GOT3 (cell line): ENCODE data around the gene ATP8A2.

Experiments used
- DNase-seq: peaks from one replicate; lab custom pipeline; 2025; ENCODE audit warnings: mixed read lengths; lab: John Stamatoyannopoulos, UW

ATP8A2 gene

DNA sequence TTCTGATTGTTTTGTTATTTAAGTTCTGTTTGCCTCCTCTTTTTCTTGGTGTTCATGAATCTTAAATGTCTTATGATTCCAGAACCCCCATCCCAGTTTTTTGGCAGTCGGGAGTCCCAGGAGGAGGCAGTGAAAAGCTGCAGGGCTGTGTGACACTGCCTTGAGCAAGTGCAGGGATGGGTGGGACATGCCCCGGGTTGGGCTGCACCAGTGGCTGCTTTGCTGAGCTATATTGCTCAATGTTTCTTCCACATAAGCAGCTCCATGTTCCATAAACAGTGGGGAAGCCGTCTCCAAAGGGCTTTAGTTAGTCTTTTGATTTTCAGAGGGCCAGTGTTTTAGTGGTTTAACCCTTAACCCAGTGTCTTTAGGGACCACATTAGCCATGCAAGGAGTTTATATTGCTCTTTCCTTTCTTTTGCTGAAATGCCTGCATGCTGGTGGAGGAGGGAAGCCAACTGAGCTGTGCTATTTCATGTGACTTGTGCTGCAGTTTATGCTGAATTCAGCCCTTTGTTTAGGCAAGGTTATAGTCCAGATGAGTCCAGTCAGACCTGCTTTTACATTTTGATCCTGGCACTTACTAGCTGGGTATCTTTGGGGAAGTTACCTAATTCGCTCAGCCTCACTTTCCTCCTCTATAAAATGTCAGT lies 13.1 kb downstream of the ATP8A2 start:
- no peak for DNase-seq

DNA sequence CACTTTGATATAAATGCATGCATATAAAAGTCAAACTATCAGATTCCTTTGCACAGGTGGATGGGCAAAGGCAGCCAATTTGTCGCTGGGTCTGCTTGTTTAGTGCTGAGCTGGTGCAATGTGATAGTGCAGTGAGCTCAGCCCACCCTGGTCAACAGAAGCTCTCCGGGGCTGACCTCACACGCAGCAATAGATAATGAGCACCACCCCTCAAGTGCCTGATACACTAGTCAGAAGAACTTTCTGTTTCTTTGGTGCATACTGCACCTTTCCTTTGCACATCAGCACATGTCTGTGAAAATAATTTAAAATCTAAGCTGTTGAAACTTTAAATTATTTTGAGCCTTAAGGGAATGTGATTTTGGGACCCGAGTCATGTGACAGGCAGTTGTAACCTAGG lies 20.2 kb downstream of the ATP8A2 start:
- DNase-seq = no peak

DNA sequence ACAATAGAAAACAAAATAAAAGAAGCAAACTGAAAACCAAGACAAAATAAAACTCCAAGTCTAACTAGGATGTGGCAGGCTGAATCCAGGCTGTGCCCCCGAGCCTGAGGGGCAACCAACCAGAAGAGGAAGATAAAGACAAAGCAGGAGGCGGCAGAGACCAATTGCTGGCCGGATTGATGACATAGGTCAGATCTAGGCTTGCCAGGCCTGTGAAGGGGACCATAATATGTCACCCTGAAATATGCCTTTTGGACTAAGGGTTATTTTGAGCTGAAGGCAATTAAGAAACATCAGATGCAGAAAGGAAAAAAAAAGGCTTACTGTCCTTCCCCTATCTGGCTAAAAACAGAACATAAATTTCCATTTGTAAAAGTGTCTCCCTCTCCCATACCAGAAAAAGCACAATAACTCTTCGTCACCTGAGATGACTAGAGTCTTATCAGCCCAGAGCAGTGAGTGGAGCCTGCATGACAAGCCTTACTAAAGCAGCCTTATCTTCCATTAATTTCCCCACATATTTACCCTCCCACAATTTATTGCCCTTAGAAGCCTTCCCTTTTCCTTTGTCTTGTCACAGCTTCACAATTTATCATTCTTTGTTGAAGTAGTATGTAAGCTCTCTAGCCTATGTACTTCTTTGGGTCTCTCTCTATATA lies 22.8 kb downstream of the ATP8A2 start:
- DNase-seq = no peak

DNA sequence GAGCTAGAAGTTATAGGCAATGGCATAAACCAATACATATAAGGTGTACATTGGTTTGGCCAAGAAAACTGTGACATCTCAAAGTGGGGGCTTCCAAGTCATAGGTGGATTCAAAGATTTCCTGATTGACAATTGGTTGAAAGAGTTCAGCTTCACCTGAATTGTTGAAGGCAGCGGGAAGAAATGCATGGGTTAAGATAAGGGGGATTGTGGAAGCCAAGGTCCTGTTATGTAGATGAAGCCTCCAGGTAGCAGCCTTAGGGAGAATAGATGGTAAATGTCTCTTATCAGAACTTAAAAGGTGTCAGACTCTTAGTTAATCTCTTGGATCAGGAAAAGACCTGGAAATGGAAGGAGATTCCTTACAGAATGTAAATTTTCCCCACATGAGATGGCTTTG lies 26.0 kb downstream of the ATP8A2 start:
- DNase-seq = no peak

DNA sequence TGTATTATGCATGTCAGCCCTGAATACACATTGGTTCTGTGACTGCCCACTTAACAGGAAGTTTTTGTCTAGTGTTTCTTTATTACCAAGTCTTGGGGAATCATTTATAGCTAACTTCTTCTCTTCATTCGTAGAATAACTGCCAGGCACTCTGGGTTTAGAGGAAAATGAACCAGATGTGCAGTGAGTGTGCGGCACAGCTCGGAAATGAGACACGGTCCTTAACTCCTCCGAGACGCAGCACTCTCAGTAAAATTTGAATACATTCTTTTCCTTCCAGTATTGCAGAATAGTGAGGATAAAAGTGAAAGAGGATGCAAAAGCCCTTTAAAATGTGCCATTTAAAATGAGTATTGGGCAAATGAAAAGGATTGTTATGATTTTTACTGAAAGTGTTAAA lies 29.2 kb downstream of the ATP8A2 start:
- no peak for DNase-seq

DNA sequence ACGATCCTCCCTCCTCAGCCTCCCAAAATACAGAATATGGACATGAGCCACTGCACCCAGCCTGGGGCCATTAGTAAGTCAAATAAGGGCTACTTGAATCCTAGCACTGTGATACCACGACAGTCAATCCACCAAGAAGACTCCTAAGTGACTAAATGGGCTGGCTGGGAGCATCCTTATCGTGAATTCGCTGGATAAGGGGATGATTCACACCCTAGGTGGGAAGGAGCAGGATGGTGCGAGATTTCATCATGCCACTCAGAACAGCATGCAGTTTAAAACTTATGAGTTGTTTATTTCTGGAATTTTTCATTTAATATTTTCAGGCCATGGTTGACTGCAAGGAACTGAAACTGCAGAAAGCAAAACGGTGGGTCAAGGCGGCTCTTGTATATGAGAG lies 30.2 kb downstream of the ATP8A2 start:
- no peak for DNase-seq

DNA sequence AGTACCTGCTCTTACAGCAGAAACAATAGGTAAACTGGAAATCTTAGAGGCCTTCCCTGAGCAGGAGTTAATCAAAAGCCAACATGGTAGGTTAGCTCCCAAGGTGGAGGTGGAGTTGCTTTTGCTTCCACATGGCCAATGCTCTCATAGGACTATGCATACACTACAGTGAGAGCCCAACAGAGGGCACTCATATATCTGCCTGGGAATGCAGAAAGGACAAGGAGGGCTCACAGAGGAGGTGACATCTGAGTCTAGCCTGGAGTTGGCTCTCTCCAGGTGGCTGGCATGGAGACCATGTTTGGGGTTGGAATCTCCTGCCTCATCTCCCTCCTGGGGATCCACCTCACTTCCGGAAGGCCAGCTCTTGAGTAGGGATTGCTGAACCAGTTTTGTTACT lies 34.6 kb downstream of the ATP8A2 start:
- no peak for DNase-seq

DNA sequence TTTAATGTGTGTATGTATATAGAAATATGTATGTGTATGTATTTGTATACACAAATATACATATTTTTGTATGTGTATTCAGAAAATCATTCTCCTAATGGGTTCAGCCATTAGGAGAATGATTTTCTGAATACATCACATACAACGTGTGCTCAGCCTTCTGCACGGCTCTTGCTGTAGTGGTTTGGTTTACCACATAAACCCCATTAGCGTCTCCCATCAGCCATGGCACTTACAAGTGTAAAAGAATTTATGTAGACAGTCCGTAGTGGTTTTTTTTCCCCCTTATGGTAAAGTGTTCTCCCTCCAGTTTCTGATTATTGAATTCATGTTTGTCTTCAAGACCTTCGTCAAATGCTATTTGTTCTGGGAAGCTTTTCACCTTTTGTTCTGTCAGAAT lies 38.2 kb downstream of the ATP8A2 start:
- no peak for DNase-seq

DNA sequence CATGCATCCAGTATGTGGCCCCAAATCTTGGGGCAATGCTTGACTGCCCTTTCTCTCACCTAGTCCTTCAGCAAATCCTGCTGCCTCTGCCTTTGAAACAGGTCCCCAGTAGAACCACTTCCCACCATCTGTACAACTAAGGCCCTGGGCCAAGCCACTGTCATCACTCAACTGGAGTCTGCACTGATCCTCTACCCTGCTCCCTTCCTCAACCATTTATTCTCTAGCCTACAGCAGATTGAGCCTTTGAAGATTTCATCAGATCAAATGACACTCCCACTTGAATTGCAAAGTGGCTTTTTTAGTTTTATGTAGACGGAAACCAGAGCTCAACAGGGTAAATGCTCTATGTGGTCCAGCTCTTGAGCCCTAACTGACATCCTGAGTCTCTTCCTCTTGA lies 43.5 kb downstream of the ATP8A2 start:
- no peak for DNase-seq

- DNase-seq = no peak
Measured at GRCh38 chr13:25417535-25417934, 45.8 kb downstream of the ATP8A2 start.

- DNase-seq = no peak
Measured at GRCh38 chr13:25420161-25420560, 48.4 kb downstream of the ATP8A2 start.

DNA sequence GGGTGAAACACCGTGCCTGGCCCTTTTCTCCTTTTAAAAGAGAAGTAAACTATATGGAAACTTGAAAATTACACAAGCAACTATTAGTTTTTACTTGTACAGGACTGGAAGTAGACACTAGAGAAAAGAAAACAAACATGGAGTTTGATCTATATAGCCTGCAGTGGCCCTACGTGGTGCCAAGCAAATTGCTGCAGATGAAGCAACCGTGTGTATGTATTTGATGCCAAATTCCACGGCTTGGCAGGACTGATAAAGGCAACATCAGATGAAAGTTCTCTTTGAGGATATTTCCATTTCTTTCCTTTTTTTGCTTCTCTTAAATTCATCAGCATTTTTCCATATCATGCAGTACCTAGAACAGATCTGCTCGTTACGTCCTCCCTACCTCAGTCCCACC lies 49.8 kb downstream of the ATP8A2 start:
- DNase-seq = no peak

DNA sequence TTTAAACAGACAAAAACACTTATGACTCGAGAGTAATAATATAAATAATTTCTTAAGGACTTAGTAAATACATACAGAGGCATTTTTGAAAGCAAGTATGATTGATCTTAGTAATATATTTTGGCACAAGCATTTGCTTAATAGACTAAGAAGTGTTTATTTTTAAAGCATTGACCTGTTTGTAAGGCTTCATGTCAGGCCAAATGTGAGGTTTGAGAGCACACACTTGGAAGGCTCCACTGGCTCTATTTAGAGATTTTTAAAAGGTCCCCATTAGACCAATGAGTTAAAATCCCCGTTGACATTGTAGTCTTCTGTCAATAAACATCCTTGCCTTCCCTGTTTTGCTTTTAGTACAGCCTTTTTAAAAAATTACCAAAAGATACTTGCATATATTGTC lies 50.4 kb downstream of the ATP8A2 start:
- DNase-seq = no peak

DNA sequence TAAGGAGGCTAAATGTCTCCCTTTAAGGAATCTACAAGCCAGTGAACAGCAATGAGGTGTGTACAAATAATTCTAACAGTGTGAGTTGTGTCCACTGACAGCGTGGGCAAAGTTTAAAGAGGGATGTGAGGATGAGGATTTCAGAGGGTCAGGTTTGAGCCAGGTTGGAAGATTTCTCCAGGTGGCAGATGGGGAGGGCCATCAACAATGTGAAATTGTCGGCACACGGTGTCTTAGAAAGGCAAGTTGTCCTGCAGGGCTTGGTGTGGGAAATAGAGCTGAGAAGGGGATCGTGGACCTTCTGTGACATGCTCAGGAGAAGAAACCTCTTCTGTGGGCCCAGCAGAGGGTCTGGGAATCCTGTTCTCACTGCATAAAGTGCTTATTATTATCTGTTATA lies 52.1 kb downstream of the ATP8A2 start:
- no peak for DNase-seq

GRCh38 chr13:25429466-25429865 lies 57.7 kb downstream of the ATP8A2 start:
- DNase-seq = no peak

DNA sequence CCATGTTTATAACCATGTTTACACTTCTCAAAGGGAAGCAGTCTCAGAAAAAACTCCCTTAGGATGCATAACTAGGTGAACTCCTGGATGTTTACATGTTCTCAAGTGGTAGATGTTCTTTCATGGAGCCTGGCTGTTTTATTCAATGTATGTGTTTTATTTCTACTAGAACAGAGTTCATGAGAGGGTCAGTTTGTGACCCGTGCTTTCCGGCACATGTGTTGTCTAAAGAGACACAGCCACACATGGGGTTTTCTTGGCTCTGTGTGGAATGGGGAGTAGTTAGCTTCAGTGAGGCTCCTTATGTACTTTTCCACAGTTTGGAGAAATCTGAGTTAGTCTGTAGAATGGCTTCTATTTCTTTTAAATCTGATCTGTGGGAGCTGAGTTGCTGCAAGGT lies 60.9 kb downstream of the ATP8A2 start:
- no peak for DNase-seq

- no peak for DNase-seq
Measured at GRCh38 chr13:25440061-25440460, 68.3 kb downstream of the ATP8A2 start.

DNA sequence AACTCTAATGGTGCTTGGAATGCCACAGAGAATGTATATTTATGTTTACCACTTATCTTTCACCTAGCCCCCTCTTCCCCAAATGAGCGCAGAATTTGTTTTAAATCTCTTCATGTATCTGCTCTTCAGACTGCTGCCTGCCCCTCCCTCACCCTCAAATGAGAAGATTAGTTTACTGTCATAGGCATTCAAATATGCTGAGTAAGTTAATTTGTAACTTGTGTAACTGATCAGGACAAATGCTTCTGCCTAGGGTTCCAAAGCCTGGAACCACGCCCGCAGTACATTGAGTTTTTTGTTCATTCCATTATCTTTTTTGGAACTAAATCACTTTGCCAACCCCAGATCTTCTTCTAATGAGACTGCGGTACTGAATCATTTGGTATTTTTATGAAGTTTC lies 74.5 kb downstream of the ATP8A2 start:
- DNase-seq = no peak

DNA sequence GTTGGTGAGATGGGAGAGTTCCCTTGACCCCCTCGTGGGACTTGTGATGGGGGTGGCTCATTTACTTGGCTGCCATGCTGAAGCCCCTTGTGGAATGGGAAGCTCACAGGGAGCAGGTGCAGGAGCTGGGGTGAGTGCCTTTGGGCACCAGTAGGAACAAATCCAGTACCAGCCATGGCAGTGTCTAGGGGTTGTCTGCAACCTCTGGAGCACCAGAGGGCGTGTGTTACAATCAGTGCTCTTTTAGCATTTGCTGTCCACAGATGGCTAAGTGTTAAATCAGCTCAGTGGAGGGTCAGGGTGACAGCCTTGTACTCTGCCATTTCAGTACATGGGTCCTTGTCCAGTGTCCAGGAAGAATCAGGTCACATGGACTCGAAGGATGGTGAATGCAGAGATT lies 75.6 kb downstream of the ATP8A2 start:
- DNase-seq = no peak

- no peak for DNase-seq
Measured at GRCh38 chr13:25453850-25454365, 82.1 kb downstream of the ATP8A2 start.

DNA sequence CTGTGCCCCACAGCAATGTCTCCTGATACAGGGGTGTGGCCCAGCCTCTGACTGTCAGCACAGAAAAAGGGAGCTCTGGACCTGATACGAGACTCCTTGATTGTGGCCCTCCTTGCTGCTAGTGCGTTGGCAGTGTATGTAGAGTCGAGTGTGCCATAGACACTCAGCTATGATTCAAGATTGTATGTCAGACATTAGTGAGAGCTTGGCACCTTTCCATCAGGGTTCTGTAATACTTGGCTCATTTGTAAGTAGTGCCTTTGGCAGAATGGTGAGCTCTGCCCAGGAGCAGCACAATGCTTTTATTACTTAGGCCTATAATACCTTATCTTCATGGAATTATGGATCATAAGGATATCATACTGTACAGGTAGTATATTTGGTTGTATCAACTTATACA lies 83.4 kb downstream of the ATP8A2 start:
- no peak for DNase-seq

DNA sequence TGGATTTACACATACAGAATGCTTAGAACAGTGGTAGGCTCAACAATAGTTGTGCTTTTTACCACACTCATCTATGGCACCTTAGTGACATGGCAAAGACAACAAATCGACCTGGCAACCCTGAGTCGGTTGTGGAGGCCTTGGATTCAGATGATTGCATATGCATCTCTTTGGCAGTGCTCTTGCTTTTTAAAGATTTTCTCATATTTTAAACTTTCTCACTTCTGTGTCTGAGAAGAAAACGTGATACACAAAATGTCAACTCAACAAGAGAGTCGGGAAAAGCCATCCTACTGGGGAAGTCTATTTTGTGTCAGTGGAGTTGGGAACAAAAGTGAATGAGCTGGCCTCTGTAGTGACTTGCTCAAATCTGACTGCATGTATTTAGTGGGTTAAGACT lies 85.8 kb downstream of the ATP8A2 start:
- no peak for DNase-seq

- DNase-seq = no peak
Measured at GRCh38 chr13:25462301-25463125, 90.7 kb downstream of the ATP8A2 start.
